Tracheal epithelial cell (primary cell): ENCODE results near the gene OR1F1. TPM values are rescaled to one million over a fixed set of nuclear protein-coding genes. Genes with fewer than 3 reads are reported as not detected.

Source experiments
- total RNA-seq: library from RNA; depleted of rRNA; stranded (reverse); fragments of >200 nt; gene quantifications from 2 replicates; pipeline ENCODE4 v1.2.1, GENCODE V29; 2014

The OR1F1 gene
- not detected in 2 replicates for total RNA-seq

GRCh38 chr16:3187798-3188674 lies at the start of gene OR1F1:
Gene OR1F1, plus strand, starts transcription at chr16:3188204.

GRCh38 chr16:3234857-3235561 lies 47.0 kb downstream of the OR1F1 start, which contains the start of gene ZNF200:
Gene ZNF200, minus strand, starts transcription at chr16:3235158. Its CDS starts 1,403 bp downstream, at chr16:3233755.

Other genes starting within 250 kb of the OR1F1 start
- 3.2 and 30.1 TPM in 2 replicates for gene KREMEN2, start 223.9 kb upstream of the OR1F1 start, total RNA-seq
- 7.2 and 17.4 TPM in 2 replicates for gene PAQR4, start 218.9 kb upstream of the OR1F1 start, total RNA-seq
- gene PKMYT1, start 207.8 kb upstream of the OR1F1 start, total RNA-seq: 0.43 and 1.9 TPM in 2 replicates
- gene CLDN9, start 175.3 kb upstream of the OR1F1 start, total RNA-seq: not detected in 2 replicates
- 0.21 and 4.8 TPM in 2 replicates for gene CLDN6, start 170.0 kb upstream of the OR1F1 start, total RNA-seq
- gene TNFRSF12A, start 167.8 kb upstream of the OR1F1 start, total RNA-seq: 336 and 560 TPM in 2 replicates
- gene HCFC1R1, start 164.3 kb upstream of the OR1F1 start, total RNA-seq: 8.3 and 21.7 TPM in 2 replicates
- gene THOC6, start 164.2 kb upstream of the OR1F1 start, total RNA-seq: 20.9 and 35.4 TPM in 2 replicates
- gene BICDL2, start 151.3 kb upstream of the OR1F1 start, total RNA-seq: 10.4 and 11.3 TPM in 2 replicates
- under 0.01 and 0.24 TPM in 2 replicates for gene MMP25, start 141.6 kb upstream of the OR1F1 start, total RNA-seq
- gene IL32, start 122.6 kb upstream of the OR1F1 start, total RNA-seq: 1.1 and 115 TPM in 2 replicates
- gene ZSCAN10, start 88.9 kb upstream of the OR1F1 start, total RNA-seq: not detected in 2 replicates
- 23.9 and 35.2 TPM in 2 replicates for gene ZNF205, start 75.6 kb upstream of the OR1F1 start, total RNA-seq
- gene ZNF213, start 53.2 kb upstream of the OR1F1 start, total RNA-seq: 9.2 and 12.6 TPM in 2 replicates
- gene ZNF200, start 47.0 kb downstream of the OR1F1 start, total RNA-seq: 7.7 and 8.7 TPM in 2 replicates
- gene MEFV, start 68.4 kb downstream of the OR1F1 start, total RNA-seq: under 0.01 TPM in 1 of 2 replicates, not detected in the other
- gene ZNF263, start 95.3 kb downstream of the OR1F1 start, total RNA-seq: 57.1 and 69.9 TPM in 2 replicates
- 2.2 and 3.6 TPM in 2 replicates for gene TIGD7, start 117.2 kb downstream of the OR1F1 start, total RNA-seq
- 12.5 and 19.0 TPM in 2 replicates for gene ZNF75A, start 117.3 kb downstream of the OR1F1 start, total RNA-seq
- gene OR2C1, start 167.7 kb downstream of the OR1F1 start, total RNA-seq: 0.24 TPM in 1 of 2 replicates, not detected in the other
- gene ZSCAN32, start 212.8 kb downstream of the OR1F1 start, total RNA-seq: 9.9 and 17.1 TPM in 2 replicates
- gene ZNF174, start 213.0 kb downstream of the OR1F1 start, total RNA-seq: 3.8 and 3.9 TPM in 2 replicates